ENCODE results near the gene PDE4D. TPM values are rescaled to one million over a fixed set of nuclear protein-coding genes. Genes with fewer than 3 reads are reported as not detected.

PDE4D gene
- total RNA-seq, 1 donor from 2014 or later: 14.2 TPM

DNA sequence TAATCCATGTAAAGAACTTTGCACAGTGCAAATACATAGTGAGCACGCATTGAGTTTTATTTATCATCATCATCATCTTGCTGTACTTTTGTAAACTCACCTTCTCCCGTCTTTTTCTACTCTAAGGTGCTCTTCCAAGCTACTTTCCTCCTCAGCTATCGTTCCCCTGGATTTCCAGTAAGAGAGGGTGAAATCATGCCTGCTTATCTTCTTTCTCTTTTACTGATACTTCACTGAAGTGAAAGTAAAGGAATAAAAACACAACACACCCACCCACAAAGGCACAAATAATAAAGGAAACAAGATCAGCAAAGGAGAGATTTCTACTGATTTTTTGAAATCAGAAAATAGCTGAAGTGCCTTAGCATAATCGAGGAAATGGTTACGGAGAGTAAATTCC is 800.8 kb downstream of the PDE4D start:
- Histone ChIP-seq H3K4me1 (ENCODE audit: insufficient read depth, low read length) (no peaks in the 10 kb centered on the region), H3K9ac (ENCODE audit: low read length) (no peak overlapping the region), H2AFZ (ENCODE audit: low read depth, low read length) (no peak overlapping the region), H3K27me3 (ENCODE audit: insufficient read depth, low read length) (no peaks in the 10 kb centered on the region), H3K27ac (ENCODE audit: low read depth, low read length) (no peak overlapping the region), H3K4me3 (ENCODE audit: insufficient read depth, low read depth, low read length) (no peak overlapping the region), H3K79me2 (ENCODE audit: insufficient read depth, low read length) (no peaks in the 10 kb centered on the region), H3K36me3 (ENCODE audit: insufficient read depth, low read length) (no peaks in the 10 kb centered on the region), H4K20me1 (ENCODE audit: insufficient read depth, low read length) (no peaks in the 10 kb centered on the region), H3K9me3 (ENCODE audit: insufficient read depth, low read depth, low read length) (no peaks in the 10 kb centered on the region), H3K4me2 (ENCODE audit: low read length) (no peak overlapping the region)
- peaks cover 9% of the 10 kb centered on the region for H3K4me1 Mint-ChIP-seq (ENCODE audit: low read depth, unreplicated experiment)
- no peaks in the 10 kb centered on the region for H3K27me3 Mint-ChIP-seq (ENCODE audit: low read depth, unreplicated experiment)
- no peak overlapping the region for H3K27ac Mint-ChIP-seq (ENCODE audit: unreplicated experiment)
- DNase-seq (ENCODE audit: low read depth) (no peak), FAIRE-seq (no peak)
- H3K36me3 Mint-ChIP-seq (ENCODE audit: low read depth, unreplicated experiment): no peaks in the 10 kb centered on the region
- no peaks in the 10 kb centered on the region for H3K9me3 Mint-ChIP-seq (ENCODE audit: unreplicated experiment)
- H3K4me3 Mint-ChIP-seq (ENCODE audit: unreplicated experiment): no peak overlapping the region
- TF ChIP-seq, protein P1, sequence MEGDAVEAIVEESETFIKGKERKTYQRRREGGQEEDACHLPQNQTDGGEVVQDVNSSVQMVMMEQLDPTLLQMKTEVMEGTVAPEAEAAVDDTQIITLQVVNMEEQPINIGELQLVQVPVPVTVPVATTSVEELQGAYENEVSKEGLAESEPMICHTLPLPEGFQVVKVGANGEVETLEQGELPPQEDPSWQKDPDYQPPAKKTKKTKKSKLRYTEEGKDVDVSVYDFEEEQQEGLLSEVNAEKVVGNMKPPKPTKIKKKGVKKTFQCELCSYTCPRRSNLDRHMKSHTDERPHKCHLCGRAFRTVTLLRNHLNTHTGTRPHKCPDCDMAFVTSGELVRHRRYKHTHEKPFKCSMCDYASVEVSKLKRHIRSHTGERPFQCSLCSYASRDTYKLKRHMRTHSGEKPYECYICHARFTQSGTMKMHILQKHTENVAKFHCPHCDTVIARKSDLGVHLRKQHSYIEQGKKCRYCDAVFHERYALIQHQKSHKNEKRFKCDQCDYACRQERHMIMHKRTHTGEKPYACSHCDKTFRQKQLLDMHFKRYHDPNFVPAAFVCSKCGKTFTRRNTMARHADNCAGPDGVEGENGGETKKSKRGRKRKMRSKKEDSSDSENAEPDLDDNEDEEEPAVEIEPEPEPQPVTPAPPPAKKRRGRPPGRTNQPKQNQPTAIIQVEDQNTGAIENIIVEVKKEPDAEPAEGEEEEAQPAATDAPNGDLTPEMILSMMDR (IDR thresholded peaks at IDR 0.05; ENCODE audit: insufficient read depth, low read depth, low read length): no peak
- no peak for TF ChIP-seq EZH2 (IDR thresholded peaks at IDR 0.05; ENCODE audit: insufficient read depth, low read length)

DNA sequence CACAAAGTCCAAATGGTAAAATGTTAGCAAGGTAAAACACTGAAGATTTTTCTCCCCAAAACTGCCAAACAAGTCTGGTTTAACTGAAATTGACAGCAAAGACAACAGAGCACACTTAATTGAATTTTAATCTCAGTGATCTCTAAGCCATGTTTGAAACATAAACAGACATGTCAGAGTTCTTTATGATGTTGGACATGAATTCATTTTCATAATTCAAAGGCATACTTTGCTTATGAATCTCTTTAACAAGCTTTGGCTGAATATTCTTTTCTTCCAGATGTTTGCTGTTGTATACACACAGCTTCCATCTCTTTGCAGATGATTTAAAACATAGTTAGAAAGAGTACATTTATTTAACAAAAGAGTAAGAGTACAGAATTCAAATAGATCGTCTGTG is 801.6 kb downstream of the PDE4D start:
- no peak overlapping the region for H3K4me3 Mint-ChIP-seq (ENCODE audit: unreplicated experiment)
- no peaks in the 10 kb centered on the region for H3K9me3 Mint-ChIP-seq (ENCODE audit: unreplicated experiment)
- no peaks in the 10 kb centered on the region for H3K27me3 ChIP-seq (ENCODE audit: insufficient read depth, low read length)
- DNase-seq (ENCODE audit: low read depth): no peak
- H3K9me3 ChIP-seq (ENCODE audit: insufficient read depth, low read depth, low read length): no peaks in the 10 kb centered on the region
- H3K4me1 ChIP-seq (ENCODE audit: insufficient read depth, low read length): no peaks in the 10 kb centered on the region
- peaks cover 6% of the 10 kb centered on the region for H3K4me1 Mint-ChIP-seq (ENCODE audit: low read depth, unreplicated experiment)
- no peaks in the 10 kb centered on the region for H3K27me3 Mint-ChIP-seq (ENCODE audit: low read depth, unreplicated experiment)
- H2AFZ ChIP-seq (ENCODE audit: low read depth, low read length): no peak overlapping the region
- H3K79me2 ChIP-seq (ENCODE audit: insufficient read depth, low read length): no peaks in the 10 kb centered on the region
- H3K4me3 ChIP-seq (ENCODE audit: insufficient read depth, low read depth, low read length): no peak overlapping the region
- no peaks in the 10 kb centered on the region for H4K20me1 ChIP-seq (ENCODE audit: insufficient read depth, low read length)
- TF ChIP-seq EZH2 (IDR thresholded peaks at IDR 0.05; ENCODE audit: insufficient read depth, low read length): no peak
- TF ChIP-seq, protein P1 (IDR thresholded peaks at IDR 0.05; ENCODE audit: insufficient read depth, low read depth, low read length): no peak
- H3K36me3 Mint-ChIP-seq (ENCODE audit: low read depth, unreplicated experiment): no peaks in the 10 kb centered on the region
- H3K27ac Mint-ChIP-seq (ENCODE audit: unreplicated experiment): no peak overlapping the region
- no peaks in the 10 kb centered on the region for H3K36me3 ChIP-seq (ENCODE audit: insufficient read depth, low read length)
- no peak overlapping the region for H3K9ac ChIP-seq (ENCODE audit: low read length)
- FAIRE-seq: no peak
- H3K4me2 ChIP-seq (ENCODE audit: low read length): no peak overlapping the region
- H3K27ac ChIP-seq (ENCODE audit: low read depth, low read length): no peak overlapping the region

- Mint-ChIP-seq H3K4me1 (ENCODE audit: low read depth, unreplicated experiment) (peaks cover 2% of the 10 kb centered on the region), H3K27me3 (ENCODE audit: low read depth, unreplicated experiment) (no peaks in the 10 kb centered on the region), H3K9me3 (ENCODE audit: unreplicated experiment) (no peaks in the 10 kb centered on the region), H3K4me3 (ENCODE audit: unreplicated experiment) (no peak overlapping the region), H3K36me3 (ENCODE audit: low read depth, unreplicated experiment) (no peaks in the 10 kb centered on the region), H3K27ac (ENCODE audit: unreplicated experiment) (no peak overlapping the region)
- no peaks in the 10 kb centered on the region for H3K27me3 ChIP-seq (ENCODE audit: insufficient read depth, low read length)
- no peaks in the 10 kb centered on the region for H3K9me3 ChIP-seq (ENCODE audit: insufficient read depth, low read depth, low read length)
- H3K4me3 ChIP-seq (ENCODE audit: insufficient read depth, low read depth, low read length): no peak overlapping the region
- no peaks in the 10 kb centered on the region for H3K36me3 ChIP-seq (ENCODE audit: insufficient read depth, low read length)
- no peak overlapping the region for H3K4me2 ChIP-seq (ENCODE audit: low read length)
- H3K9ac ChIP-seq (ENCODE audit: low read length): no peak overlapping the region
- DNase-seq (ENCODE audit: low read depth) (no peak), FAIRE-seq (no peak)
- no peaks in the 10 kb centered on the region for H3K79me2 ChIP-seq (ENCODE audit: insufficient read depth, low read length)
- H3K27ac ChIP-seq (ENCODE audit: low read depth, low read length): no peak overlapping the region
- no peaks in the 10 kb centered on the region for H3K4me1 ChIP-seq (ENCODE audit: insufficient read depth, low read length)
- no peaks in the 10 kb centered on the region for H4K20me1 ChIP-seq (ENCODE audit: insufficient read depth, low read length)
- H2AFZ ChIP-seq (ENCODE audit: low read depth, low read length): no peak overlapping the region
- no peak for TF ChIP-seq EZH2 (IDR thresholded peaks at IDR 0.05; ENCODE audit: insufficient read depth, low read length)
- TF ChIP-seq, protein P1 (IDR thresholded peaks at IDR 0.05; ENCODE audit: insufficient read depth, low read depth, low read length): no peak
Measured at GRCh38 chr5:59090323-59090722, 803.2 kb downstream of the PDE4D start.

Data from astrocyte (in vitro differentiated cells and primary cell).